K562 (cell line): ENCODE results near the gene PRRT2. TPM values are rescaled to one million over a fixed set of nuclear protein-coding genes. Genes with fewer than 3 reads are reported as not detected.

Experiments
- CHD2 ChIP-seq: IDR thresholded peaks from 2 replicates; pipeline ENCODE4 v1.6.1; 2011; ENCODE audit warnings: low read depth, low read length
- CLOCK ChIP-seq: fragments of 250-450 bp; sonication (Bioruptor Pico); IDR thresholded peaks from 2 replicates; pipeline ENCODE4 v1.4.0; 2020; ENCODE audit warnings: mild to moderate bottlenecking, moderate library complexity, borderline replicate concordance
- FOXA3 ChIP-seq, 2 experiments: fragments of 450-650 bp in 1 of 2; sonication (generic) in 1 of 2; formaldehyde crosslinking; IDR thresholded peaks in 1 of 2; conservative IDR thresholded peaks in 1 of 2; 2 replicates each; pipeline versions ENCODE4 v1.4.0 to v1.8.0; 2020 to 2022; ENCODE audit warnings: mild to moderate bottlenecking in 2 of 2, missing genetic modification reagents in 1 of 2
- HNRNPLL ChIP-seq: fragments of 200-400 bp; formaldehyde crosslinking; IDR thresholded peaks from 2 replicates; pipeline ENCODE4 v1.6.1; 2017; ENCODE audit warnings: low read length, low read depth, mild to moderate bottlenecking; ENCODE audit not compliant: poor library complexity, severe bottlenecking
- KHSRP ChIP-seq: fragments of 450-650 bp; IDR thresholded peaks from 2 replicates; pipeline ENCODE4 v1.6.1; 2017
- MAZ ChIP-seq, 2 experiments: fragments of 450-650 bp in 1 of 2; sonication (generic) in 1 of 2; formaldehyde crosslinking; IDR thresholded peaks in 1 of 2; conservative IDR thresholded peaks in 1 of 2; 2 replicates each; pipeline versions ENCODE4 v1.4.0 to v1.5.0; 2020; ENCODE audit warnings: mild to moderate bottlenecking in 1 of 2, missing genetic modification reagents in 1 of 2
- PHF21A ChIP-seq: fragments of 450-650 bp; IDR thresholded peaks from 2 replicates; pipeline ENCODE4 v1.6.1; 2017; ENCODE audit warnings: low read depth, borderline replicate concordance
- POLR2G ChIP-seq: fragments of 200-400 bp; formaldehyde crosslinking; IDR thresholded peaks from 2 replicates; pipeline ENCODE4 v1.6.1; 2017; ENCODE audit warnings: low read depth, mild to moderate bottlenecking, antibody characterized with exemption, low read length, moderate library complexity
- RBFOX2 ChIP-seq: fragments of 200-400 bp; formaldehyde crosslinking; IDR thresholded peaks from 2 replicates; pipeline ENCODE4 v1.6.1; 2017; ENCODE audit warnings: low read depth, mild to moderate bottlenecking, low read length, moderate library complexity
- SAFB2 ChIP-seq: fragments of 200-400 bp; formaldehyde crosslinking; IDR thresholded peaks from 2 replicates; pipeline ENCODE4 v1.6.1; 2018; ENCODE audit warnings: borderline replicate concordance, low read length, low read depth, moderate library complexity; ENCODE audit not compliant: severe bottlenecking
- ZFX ChIP-seq: sonication (generic); formaldehyde crosslinking; IDR thresholded peaks from 2 replicates; pipeline ENCODE4 v1.8.0; 2022; ENCODE audit warnings: mild to moderate bottlenecking, missing genetic modification reagents, moderate library complexity
- ZNF140 ChIP-seq: fragments of 250-450 bp; sonication (Bioruptor Pico); IDR thresholded peaks from 2 replicates; pipeline ENCODE4 v1.8.0; 2021; ENCODE audit warnings: moderate library complexity, mild to moderate bottlenecking, inconsistent platforms
- ZNF436 ChIP-seq: fragments of 250-450, 450-650 bp; sonication (Bioruptor Pico); formaldehyde crosslinking; IDR thresholded peaks from 2 replicates; pipeline ENCODE4 v1.7.0; 2020; ENCODE audit warnings: mild to moderate bottlenecking
- ZNF511 ChIP-seq: sonication (generic); formaldehyde crosslinking; IDR thresholded peaks from 2 replicates; pipeline ENCODE4 v1.8.0; 2022; ENCODE audit warnings: mild to moderate bottlenecking, missing genetic modification reagents
- ZNF740 ChIP-seq, 3 experiments: fragments of 200-800 bp in 1 of 3; sonication (Bioruptor generic) in 1 of 3; sonication (generic) in 1 of 3; formaldehyde crosslinking in 1 of 3; IDR thresholded peaks; 2 replicates each; pipeline versions ENCODE4 v1.6.1 to v1.8.0; 2016 to 2022; ENCODE audit warnings: mild to moderate bottlenecking in 2 of 3, missing compliant biosample characterization in 2 of 3, missing genetic modification characterization in 2 of 3, missing genetic modification reagents in 1 of 3
- ZNF778 ChIP-seq: fragments of 450-650 bp; formaldehyde crosslinking; IDR thresholded peaks from 2 replicates; pipeline ENCODE4 v1.4.0; 2020; ENCODE audit warnings: mild to moderate bottlenecking, moderate library complexity
- polyA plus RNA-seq, 8 experiments: library from polyadenylated mRNA; depleted of rRNA in 4 of 8; stranded (reverse) in 5 of 8; unstranded in 3 of 8; fragments of >200 nt; fragmentation: Nextera tagmentation in 2 of 8; fragmentation: Illumina TruSeq in 1 of 8; extraction: Ambion mirVana in 2 of 8; extraction: Trizol in 1 of 8; gene quantifications; 2 replicates each; pipeline versions ENCODE4 v1.2.1 to v1.2.3, GENCODE V29; 2011 to 2014; ENCODE audit warnings: inconsistent platforms in 1 of 8, missing spikeins in 1 of 8
- total RNA-seq, 7 experiments: library from RNA; depleted of rRNA in 6 of 7; stranded (reverse); fragments of >200 nt in 6 of 7; fragmentation: Illumina TruSeq in 2 of 7; extraction: Trizol in 2 of 7; gene quantifications; 2 replicates each; pipeline versions ENCODE4 v1.2.1 to v1.2.3, GENCODE V29; 2011 to 2021; ENCODE audit warnings: low replicate concordance in 1 of 7
- TF ChIP-seq, protein P1 (sequence below): fragments of 450-650 bp; formaldehyde crosslinking; IDR thresholded peaks from 2 replicates; pipeline ENCODE4 v1.4.0; 2020; ENCODE audit warnings: mild to moderate bottlenecking, moderate library complexity
- TF ChIP-seq, protein P2 (sequence below), 2 experiments: fragments of 450-650 bp in 1 of 2; sonication (generic) in 1 of 2; formaldehyde crosslinking in 1 of 2; IDR thresholded peaks in 1 of 2; conservative IDR thresholded peaks in 1 of 2; 2 replicates each; pipeline versions ENCODE4 v1.6.1 to v1.8.1; 2016 to 2023; ENCODE audit warnings: mild to moderate bottlenecking in 2 of 2, moderate library complexity in 2 of 2, inconsistent platforms in 1 of 2, missing genetic modification reagents in 1 of 2

PRRT2 gene
- total and polyA plus RNA-seq, 9 of the 15 experiments (the other 6 are each of a cell fraction or from before 2014, with no cell fraction given) = 0.11 to 1.0 (median 0.42) TPM; not detected in 2

DNA sequence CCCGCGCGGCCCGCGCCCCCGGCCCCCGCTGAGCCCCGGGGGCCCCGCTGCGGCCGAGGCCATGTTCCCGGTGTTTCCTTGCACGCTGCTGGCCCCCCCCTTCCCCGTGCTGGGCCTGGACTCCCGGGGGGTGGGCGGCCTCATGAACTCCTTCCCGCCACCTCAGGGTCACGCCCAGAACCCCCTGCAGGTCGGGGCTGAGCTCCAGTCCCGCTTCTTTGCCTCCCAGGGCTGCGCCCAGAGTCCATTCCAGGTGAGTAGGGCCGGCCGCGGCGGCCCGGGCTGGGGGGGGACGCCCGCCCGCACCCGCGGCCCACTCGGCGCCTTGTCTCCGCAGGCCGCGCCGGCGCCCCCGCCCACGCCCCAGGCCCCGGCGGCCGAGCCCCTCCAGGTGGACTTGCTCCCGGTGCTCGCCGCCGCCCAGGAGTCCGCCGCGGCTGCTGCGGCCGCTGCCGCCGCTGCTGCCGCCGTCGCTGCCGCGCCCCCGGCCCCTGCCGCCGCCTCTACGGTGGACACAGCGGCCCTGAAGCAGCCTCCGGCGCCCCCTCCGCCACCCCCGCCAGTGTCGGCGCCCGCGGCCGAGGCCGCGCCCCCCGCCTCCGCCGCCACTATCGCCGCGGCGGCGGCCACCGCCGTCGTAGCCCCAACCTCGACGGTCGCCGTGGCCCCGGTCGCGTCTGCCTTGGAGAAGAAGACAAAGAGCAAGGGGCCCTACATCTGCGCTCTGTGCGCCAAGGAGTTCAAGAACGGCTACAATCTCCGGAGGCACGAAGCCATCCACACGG is 5.2 kb upstream of the PRRT2 start (continued):
- TF ChIP-seq, protein P1, sequence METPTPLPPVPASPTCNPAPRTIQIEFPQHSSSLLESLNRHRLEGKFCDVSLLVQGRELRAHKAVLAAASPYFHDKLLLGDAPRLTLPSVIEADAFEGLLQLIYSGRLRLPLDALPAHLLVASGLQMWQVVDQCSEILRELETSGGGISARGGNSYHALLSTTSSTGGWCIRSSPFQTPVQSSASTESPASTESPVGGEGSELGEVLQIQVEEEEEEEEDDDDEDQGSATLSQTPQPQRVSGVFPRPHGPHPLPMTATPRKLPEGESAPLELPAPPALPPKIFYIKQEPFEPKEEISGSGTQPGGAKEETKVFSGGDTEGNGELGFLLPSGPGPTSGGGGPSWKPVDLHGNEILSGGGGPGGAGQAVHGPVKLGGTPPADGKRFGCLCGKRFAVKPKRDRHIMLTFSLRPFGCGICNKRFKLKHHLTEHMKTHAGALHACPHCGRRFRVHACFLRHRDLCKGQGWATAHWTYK (CRISPR knock-in tag) = 0 out of 2 replicates have a peak, but pooled peaks have one; percentile 29
- TF ChIP-seq ZFX (CRISPR knock-in tag) = peak; percentile 40; the same call in 1 of the 2 replicates
- TF ChIP-seq HNRNPLL = no peak
- TF ChIP-seq KHSRP = no peak
- no peak for TF ChIP-seq ZNF436 (CRISPR knock-in tag)
- peak; percentile 52; the same call in 1 of the 2 replicates for TF ChIP-seq ZNF511 (CRISPR knock-in tag)
- 0 out of 4 replicates have a peak, but pooled peaks of 1 of the 2 experiments have one; percentile 5 for TF ChIP-seq FOXA3 (CRISPR knock-in tag; conservative IDR thresholded peaks at IDR 0.05 in 1 of 2, IDR thresholded peaks at IDR 0.05 in 1 of 2)
- no peak for TF ChIP-seq ZNF778 (CRISPR knock-in tag)
- no peak for TF ChIP-seq PHF21A
- TF ChIP-seq RBFOX2 = peak; percentile 43
- TF ChIP-seq MAZ (CRISPR knock-in tag; conservative IDR thresholded peaks at IDR 0.05 in 1 of 2, IDR thresholded peaks at IDR 0.05 in 1 of 2) = peak in 1 of 2 experiments; percentile 70; a peak in 2 of 4 replicates
- peak; percentile 89 for TF ChIP-seq ZNF740 (CRISPR knock-in tag; IDR thresholded peaks at IDR 0.05)
- no peak; a peak in 1 of 4 replicates for TF ChIP-seq ZNF740 (tag; IDR thresholded peaks at IDR 0.05)
- no peak for TF ChIP-seq ZNF140
- TF ChIP-seq, protein P2, sequence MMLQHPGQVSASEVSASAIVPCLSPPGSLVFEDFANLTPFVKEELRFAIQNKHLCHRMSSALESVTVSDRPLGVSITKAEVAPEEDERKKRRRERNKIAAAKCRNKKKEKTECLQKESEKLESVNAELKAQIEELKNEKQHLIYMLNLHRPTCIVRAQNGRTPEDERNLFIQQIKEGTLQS (IDR thresholded peaks at IDR 0.05) = no peak
- TF ChIP-seq, protein P2 (CRISPR knock-in tag; conservative IDR thresholded peaks at IDR 0.05) = no peak
- TF ChIP-seq CLOCK (CRISPR knock-in tag) = no peak
- no peak for TF ChIP-seq SAFB2
- TF ChIP-seq CHD2 = 0 out of 2 replicates have a peak, but pooled peaks have one; percentile 13
- TF ChIP-seq POLR2G = peak; percentile 80
